ENCODE measurements around the gene HMGB4.

GRCh38 chr1:33906156-33906555 is 42.3 kb downstream of the HMGB4 start:
- TF ChIP-seq CTCF (IDR thresholded peaks at IDR 0.05; ENCODE audit: insufficient read depth, low read length), result no peak
- no peak for TF ChIP-seq POLR2AphosphoS5 (IDR thresholded peaks at IDR 0.05; ENCODE audit: low read depth)
- TF ChIP-seq REST (IDR thresholded peaks at IDR 0.05; ENCODE audit: insufficient replicate concordance, low read depth), result no peak
